Stimulated activated CD8-positive, alpha-beta memory T cell treated with anti-CD3 and anti-CD28 coated beads, Interleukin-12 subunit alpha, Interleukin-12 subunit beta, amount 100 ng/mL, for 4 hours (primary cell): Measurements from ENCODE around the gene ATP5F1B.
A peak's percentile ranks its signal among the peaks of the same experiment; 100 is the strongest.
"Not testable (repeated sequence)": the region's sequence is repeated elsewhere in the genome, so short reads cannot be mapped to it uniquely, and the experiment has no call there.

Experiments
- DNase-seq: peaks from one replicate; pipeline ENCODE4 v3.0.0-alpha.2; 2020; ENCODE audit warnings: low read depth

ATP5F1B gene

DNA sequence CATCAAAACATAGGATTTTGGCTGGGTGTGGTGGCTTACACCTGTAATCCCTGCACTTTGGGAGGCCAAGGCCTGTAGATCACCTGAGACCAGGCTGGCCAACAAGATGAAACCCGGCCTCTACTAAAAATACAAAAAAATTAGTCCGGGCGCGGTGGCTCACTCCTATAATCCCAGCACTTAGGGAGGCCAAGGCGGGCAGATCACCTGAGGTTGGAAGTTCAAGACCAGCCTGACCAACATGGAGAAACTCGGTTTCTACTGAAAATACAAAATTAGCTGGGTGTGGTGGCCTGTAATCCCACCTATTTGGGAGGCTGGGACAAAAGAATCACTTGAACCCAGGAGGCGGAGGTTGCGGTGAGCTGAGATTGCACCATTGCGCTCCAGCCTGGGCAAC lies 2.2 kb upstream of the ATP5F1B start:
- not testable (repeated sequence) for DNase-seq

DNA sequence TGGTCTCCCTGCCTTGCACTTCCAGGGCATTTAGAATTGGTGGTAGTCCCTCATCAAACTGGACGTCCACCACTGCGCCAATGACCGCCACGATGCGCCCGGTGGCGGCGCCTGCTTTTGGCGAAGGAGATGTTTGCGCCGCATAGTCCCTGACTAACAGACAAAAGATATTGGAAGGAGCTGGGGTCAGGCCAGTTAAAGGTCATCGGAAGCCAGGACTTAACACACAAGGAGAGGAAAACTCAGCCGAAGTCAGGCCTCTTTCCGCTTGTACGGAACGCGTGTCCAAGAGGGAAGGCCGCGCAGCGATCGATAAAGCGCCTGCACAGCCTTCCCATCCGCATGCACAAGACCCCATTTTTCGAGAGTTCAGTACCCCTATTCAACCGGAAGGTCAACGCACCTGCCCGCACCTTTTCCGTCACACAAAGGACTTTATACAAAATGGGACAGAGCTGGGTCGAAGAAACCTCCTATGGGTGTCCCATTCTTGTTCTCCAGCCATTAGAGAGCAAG lies 525 bp downstream of the ATP5F1B start:
- no peak for DNase-seq

DNA sequence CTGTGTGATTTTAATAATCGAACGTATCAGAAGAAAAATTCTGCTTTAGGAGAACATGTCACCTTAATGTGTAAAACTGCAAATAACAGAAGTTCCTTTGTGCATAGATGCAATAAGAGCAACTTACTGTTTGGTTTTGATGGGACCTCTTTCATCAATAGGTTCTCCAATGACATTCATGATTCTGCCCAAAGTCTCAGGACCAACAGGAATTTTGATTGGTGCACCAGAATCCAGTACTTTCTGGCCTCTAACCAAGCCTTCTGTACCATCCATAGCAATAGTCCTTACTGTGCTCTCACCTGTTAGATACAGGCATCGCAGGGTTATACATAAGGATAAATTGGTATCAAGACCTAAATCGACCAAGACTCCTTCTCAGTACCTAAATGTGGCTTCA lies 1.1 kb downstream of the ATP5F1B start:
- no peak for DNase-seq

DNA sequence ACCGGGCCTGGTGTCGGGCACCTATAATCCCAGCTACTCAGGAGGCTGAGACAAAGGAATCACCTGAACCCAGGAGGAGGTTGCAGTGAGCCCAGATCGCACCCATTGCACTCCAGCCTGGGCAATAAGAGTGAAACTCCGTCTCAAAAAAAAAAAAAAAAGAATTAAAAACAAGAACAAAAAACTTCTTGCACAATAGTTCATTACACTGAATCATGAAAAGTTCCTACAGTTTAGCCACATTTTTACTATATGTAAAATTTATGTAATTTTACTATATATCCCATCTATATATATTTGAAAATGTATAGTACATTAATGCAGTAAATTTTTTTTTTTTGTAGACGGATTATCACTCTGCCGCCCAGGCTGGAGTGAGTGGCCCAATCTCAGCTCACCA lies 4.6 kb downstream of the ATP5F1B start:
- DNase-seq, result no peak

GRCh38 chr12:56637621-56638020 lies 8.2 kb downstream of the ATP5F1B start:
- DNase-seq, result no peak

- peak; percentile 72 for DNase-seq
Observed at GRCh38 chr12:56636675-56637540, 8.9 kb downstream of the ATP5F1B start.

GRCh38 chr12:56635806-56636674 lies 9.7 kb downstream of the ATP5F1B start:
- peak; percentile 67 for DNase-seq

DNA sequence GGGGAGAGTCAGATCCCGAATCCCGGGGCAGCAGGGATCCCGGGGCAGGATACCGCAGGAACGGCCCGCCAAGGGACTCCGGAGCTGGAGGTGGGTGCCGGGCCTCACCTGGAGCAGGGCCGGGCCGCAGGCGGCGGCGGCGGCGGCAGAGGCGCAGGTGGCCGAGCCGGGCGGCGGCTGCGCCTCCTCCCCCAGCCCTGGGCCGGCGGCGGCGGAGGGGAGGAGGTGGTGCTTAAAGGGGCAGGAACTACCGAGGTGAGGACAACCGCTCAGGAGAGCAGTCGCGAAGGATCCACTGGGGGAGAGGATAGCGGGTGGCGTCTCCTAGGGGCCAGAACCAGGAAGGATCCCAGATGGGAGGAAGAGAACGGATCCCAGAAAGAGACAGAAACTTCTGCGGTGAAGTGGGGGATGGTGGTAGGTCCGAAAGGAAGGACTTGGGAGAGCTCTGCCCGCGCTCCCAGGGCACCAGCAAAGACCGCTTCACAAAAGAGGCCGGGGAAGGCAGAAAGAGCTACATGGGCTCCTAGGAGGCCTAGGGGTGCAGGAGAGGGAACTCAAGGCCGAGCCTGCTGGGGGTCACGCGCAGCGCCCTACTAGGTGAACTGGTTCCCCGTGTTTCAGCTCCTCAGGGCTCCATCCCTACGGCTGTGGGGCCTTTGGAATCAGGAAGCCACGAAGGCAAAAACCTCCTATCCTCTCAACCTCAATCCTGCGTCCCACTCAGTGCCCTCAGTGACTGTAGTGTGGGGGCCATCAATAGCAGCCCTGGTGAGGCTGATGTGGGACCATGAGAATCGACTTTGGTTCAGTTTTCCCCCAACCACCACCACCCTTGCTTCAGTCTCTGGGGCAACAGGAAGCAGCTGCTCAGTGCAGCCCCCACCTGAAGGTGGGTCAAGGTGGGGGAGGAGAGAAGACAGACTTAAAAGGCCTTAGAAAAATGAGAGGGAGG lies 10.7 kb downstream of the ATP5F1B start:
- DNase-seq, result peak; percentile 53

GRCh38 chr12:56634242-56634836 lies 11.4 kb downstream of the ATP5F1B start:
- DNase-seq, result no peak

GRCh38 chr12:56633468-56634241 lies 12.1 kb downstream of the ATP5F1B start:
- no peak for DNase-seq

GRCh38 chr12:56632701-56633467 lies 12.9 kb downstream of the ATP5F1B start:
- DNase-seq, result no peak

DNA sequence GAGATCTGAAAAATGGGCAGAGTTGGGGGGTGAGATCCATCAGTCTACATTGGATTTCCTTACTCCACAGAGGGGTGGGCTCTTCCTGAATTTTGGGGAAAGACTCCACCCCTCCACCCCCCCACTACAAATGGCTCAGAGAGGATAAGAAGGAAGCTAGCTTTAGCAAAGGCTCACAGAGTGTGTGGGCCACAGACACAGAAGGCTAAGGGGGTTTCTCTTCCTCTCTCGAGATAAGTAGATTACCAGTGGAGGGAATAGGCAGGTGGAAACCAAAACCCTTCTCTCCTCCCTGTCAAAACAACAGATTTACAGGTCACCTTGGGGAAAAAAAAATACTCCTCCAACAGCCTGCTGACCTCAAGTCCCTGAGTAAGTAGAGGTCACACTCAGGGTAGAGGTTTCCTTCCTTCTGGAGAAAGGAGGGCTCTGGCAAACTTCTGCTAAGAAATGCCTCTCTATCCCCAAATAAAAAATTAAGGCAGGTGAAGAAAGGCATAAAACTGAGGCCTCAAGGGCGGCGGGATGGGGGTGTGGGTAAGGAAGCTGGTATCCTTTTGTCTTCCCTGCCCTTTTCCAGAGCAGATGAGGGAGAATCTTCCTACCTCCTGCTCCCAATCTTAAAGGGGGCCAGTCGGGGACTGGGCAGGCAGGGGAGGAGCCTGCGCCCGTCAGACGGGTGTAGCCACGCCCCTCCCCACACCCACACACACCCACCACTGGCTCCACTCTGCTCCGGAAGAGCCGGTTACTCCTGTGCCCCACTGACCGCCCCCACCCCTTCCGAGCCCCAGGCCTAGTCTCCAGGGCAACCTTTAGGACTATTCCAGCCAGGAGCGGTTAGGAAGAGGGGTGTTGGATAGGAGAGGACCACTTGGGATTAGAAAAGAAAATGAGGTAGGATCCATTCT lies 13.7 kb downstream of the ATP5F1B start:
- DNase-seq, result peak; percentile 53

DNA sequence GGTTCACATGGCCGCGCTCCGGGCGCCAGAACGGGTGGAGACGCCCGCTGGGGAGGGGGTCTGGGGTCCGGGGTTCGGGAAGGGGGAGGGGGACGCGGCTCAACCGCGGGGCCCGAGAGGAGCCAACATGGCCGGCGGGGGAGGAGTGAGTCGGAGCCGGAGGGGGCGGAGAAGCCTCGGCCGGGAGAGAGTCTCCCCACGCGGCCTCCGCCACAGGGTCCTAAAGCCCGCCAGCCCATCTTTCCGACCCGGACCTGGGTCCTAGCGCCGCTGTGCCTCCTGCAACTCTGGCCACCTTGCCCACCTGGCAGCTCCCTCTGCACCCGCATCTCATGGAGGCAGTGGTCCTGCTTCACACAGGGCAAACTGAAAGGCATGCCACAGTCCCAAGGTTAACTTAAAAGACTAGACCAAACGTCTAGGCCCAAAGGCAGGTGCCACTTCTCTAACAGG lies 15.6 kb downstream of the ATP5F1B start, which contains the start of gene BAZ2A:
Gene BAZ2A, minus strand, starts transcription at position 147 of the 453 bp plus-strand sequence. CDS start 12,796 bp downstream, outside the sequence.
- DNase-seq, result peak; percentile 76

DNA sequence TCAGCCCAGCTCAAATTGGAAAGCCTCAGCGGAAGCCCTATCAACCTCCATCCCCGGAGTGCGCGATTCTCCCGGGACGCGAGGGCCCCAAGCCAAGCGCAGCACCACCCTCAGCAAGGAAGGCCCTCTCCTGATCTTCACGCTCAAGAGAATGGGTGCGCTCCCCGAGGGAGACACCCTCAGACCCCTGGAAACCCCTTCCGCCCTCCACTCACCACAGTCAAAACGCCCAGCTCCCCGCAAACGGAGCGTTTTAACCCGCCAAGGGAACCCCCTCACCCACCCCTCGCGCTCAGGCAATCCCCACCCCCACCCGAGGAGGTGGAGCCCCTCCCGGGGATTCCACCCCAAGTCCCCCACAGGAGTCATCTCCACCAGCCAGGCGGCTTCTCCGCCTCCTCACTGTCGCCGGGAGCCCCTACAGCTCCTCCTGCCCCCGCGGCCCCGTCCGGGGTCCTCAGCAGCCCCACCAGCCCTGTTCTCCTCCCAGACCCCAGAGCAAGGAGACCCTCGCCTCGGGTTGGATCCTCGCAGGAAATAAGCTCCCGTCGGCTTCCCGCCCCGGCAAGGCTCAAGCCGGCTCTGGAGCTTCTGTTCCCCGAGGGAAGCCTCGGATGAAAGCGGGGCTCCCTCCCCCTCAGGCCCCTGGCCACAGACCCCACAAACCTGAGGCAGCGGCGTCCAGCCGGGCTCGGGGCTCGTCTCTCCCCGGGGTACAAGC lies 16.2 kb downstream of the ATP5F1B start:
- peak; percentile 40 for DNase-seq

- DNase-seq, result no peak
Observed at GRCh38 chr12:56628671-56629458, 16.9 kb downstream of the ATP5F1B start.

DNA sequence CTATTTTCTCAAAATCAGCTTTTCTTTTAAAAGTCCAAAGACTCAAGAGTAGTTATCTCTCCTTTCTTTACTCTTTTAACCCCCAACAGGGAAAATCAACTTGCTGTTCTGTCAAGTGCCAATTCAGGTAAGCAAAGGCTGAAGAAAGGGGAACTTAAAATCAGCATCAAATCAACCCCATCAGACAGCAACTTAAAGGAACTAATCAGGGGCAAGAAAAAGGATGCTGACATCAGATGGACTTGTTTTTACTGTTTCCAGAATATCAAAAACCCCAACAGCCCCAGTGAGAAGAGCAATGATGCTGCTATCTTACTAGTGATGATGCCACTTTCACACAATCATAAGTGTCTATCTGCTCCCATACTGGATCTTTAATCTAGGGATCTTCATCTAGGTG lies 19.1 kb downstream of the ATP5F1B start:
- DNase-seq, result no peak

GRCh38 chr12:56622535-56622934 lies 23.2 kb downstream of the ATP5F1B start:
- DNase-seq, result no peak
